Medulla oblongata (tissue), 1 donor: ENCODE results near the gene RBM6.
"Not testable (repeated sequence)": the region's sequence is repeated elsewhere in the genome, so short reads cannot be mapped to it uniquely, and the experiment has no call there.

Experiments used
- DNase-seq: peaks from one replicate; pipeline ENCODE4 v3.0.0-alpha.2; 2015; ENCODE audit errors: extremely low spot score

RBM6 gene

DNA sequence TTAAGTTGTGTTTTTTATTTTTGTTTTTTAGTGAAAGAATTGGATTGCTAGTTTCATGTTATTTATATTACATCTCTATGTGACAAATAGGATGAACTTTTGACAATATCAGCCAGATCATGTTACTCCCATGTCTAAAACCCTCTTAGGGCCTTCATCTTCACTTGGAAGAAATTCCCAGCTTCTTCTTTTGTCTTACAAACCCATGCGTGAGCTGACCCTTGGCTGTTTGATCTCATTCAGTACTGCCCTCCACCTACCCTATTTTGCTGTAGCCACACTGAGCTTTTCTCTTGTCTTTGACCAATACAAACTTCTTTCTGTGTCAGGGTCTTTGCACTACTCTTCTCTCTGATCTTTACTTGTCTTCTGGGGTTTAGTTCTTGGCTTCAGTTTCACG, 37.0 kb downstream of the RBM6 start:
- DNase-seq: no peak

DNA sequence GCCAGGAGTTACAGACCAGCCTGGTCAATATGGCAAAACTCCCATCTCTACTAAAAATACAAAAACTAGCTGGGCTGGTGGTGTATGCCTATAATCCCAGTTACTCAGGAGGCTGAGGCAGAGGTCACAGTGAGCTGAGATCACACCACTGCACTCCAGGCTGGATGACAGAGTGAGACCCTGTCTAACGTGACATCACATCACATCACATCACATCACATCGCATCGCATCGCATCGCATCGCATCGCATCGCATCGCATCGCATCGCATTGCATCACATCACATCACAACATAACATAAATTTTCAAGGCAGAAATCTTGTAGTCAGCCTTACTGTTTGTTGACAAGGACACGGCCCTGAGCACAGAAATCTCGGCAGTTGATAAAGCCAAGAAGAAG, 44.4 kb downstream of the RBM6 start:
- DNase-seq: no peak

DNA sequence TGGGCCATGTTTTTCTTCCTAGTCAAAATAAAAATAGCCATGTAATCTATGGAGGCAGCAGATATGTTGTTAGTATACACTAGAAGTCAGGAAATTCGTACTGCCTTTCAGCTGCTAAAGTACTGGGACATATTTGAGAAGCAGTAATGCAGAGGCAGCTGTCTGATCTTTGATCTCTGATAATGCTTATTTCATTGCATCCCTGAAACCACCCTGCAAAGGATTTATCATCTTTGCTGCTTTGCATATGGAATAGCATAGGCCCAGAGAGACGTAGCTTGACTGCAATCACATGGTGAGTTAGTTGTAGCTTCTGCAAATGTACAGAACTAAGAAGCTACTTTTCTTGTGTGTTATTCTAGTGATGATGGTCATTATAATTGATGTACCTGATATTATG, 52.4 kb downstream of the RBM6 start:
- no peak for DNase-seq

DNA sequence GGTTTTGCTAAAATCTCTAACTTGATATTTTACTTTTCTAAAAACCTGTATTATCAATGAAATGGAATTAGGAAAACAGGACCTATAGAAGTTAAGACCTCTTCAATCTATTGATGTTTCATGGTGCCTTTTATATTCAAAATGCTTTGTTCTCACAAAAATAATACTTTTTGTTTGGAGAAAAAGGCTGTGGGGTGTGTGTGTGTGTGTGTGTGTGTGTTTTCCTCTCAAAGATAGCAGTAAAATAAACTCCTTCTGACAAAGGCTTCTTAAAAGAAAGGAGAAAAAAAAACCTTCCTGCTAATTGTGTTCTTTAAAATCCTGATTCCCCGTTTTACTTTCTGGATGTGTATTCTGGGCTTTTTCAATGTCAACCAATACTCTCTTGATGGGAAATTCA, 54.5 kb downstream of the RBM6 start:
- no peak for DNase-seq

DNA sequence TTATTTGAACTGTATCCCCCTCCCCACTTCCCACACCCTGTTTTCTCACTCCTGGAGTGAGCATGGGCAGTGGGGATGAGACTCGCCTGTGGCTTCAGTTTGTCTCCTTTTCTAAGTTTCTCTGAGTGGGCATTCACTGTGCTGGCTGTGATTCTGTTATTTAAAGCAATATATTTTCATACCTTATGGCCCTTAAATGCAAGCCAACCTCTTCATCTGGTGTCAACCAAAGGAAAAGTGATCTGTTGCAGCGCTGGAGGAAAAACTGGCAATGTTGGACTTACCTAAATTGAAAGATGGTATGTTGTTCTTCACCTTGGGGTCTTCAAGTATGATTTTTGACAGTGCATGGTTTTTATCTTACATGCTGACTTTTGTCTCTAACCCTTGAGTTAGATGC, 56.1 kb downstream of the RBM6 start:
- no peak for DNase-seq

DNA sequence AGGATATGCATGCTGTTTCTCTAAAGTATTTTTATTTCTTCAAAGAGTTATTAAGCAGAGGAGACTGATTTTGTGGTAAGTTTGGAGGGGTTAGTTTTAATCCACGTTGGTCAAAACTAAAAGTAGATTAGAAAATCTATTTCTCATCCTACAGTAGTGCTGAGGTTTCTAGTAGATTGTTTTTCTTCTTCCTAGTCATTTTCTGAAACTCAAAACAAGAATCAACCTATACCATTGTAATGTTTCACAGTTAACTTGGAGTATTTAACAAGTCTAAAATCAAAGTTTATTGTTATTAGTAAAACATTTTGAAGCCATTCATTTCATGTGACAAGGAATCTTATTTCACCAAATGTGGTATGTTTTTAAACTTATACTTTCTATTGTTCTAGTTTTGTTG, 57.9 kb downstream of the RBM6 start:
- no peak for DNase-seq

DNA sequence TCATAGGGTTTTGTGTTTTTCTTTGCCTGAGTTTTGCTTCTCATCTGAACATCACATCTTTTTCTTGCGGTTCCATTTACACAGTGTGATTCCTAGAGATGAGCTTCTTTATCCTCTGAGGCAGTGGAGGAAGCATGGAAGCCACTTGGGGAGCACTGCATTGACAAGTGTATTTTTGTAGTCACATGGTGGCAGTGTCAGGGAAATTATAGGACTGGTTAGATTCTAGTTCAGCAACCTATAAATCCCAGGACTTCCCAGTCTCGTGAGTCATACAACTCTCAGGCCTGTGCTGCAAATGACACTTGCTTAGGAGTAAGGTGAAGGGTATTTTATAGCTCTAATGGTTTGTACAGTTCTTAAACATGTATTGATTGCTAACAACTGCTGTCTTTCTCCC, 58.4 kb downstream of the RBM6 start:
- no peak for DNase-seq

DNA sequence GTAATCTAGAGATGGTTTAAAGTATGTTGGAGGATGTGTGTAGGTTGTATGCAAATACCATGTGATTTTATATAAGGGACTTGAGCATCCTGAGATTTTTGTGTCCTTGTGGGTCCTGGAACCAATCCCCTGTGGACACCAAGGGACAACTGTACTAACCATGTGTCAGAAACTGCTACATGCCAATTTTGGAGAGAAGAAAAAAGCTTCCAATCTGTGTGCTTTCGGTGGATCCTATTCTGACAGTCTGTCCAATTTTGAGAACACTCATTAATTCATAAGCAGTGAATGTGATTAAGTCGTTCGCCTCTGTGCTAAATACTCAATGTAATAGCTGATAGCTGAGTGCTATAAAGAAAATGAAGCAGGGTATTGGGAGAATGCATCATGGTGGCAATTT, 61.6 kb downstream of the RBM6 start:
- DNase-seq: no peak

DNA sequence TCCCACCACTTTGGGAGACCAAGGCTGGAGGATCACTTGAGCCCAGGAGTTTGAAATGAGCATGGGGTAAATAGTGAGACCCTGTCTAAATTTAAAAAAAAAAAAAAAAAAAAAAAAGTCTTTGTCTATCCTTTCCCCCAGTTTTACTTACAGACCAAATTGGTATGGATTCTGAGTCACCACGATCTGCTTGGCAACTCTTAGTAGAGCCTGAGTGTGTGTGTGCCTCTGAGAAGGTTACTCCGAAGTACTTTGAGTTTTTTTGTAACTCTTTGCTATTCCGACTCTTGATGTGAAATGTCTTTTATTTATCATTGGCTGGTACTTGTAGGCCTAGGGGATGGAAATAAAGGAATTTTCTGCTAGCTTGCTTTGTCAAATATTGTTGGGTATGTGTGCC, 63.3 kb downstream of the RBM6 start:
- DNase-seq: no peak

DNA sequence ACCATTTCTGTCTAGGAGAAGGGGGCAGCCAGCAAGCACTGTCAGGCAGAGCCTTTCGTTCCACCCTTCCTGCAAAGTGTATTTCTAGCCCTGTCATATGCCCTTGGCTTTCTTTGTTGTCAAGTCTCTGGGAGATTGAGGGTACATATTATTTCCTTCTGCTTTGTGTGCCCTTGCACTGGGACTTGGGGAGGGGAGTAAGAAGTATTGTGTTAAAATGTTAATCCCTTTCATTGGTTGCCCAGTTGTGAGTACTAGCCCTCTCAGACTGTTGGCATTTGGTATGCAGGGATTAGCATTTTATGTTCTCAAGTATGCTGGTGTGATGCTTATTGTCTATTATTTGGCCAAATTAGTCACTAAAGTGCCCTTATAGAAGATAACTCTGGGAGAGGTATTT, 63.9 kb downstream of the RBM6 start:
- no peak for DNase-seq

DNA sequence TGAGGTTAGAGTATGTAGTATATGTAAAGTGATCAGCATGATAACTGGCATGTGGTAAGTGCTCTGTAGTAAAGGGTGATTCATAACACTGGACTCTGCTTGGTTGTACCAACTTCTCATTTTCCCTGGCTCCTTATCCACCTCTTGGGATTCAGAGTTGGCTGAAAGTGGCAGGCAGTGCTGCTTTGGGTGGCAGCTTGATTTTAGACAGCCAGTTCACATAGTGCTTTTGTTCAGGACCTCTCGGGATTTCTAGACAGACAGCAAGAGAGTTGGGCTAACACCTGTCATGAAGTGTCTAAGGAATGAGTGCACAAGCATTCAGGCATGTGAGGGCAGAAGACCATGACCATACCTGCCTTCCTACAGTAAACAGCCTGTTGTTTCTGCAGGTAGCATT, 69.0 kb downstream of the RBM6 start:
- no peak for DNase-seq

DNA sequence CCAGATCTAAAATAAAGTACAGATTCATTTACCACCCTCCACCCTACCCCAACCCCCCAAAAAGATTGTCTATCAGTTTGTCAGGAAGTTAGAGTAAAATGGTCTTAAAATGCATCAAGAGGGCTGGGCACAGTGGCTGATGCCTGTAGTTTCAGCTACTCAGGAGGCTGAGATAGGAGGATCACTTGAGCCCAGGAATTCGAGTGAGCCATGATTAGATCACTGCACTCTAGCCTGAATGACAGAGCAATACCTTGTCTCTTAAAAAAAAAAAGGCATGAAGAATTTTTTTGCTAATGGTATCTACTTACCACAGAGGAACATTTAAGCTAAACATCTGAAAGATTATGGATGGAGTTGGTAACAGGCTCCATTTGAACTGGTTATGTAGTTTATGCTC, 71.0 kb downstream of the RBM6 start:
- DNase-seq: no peak

DNA sequence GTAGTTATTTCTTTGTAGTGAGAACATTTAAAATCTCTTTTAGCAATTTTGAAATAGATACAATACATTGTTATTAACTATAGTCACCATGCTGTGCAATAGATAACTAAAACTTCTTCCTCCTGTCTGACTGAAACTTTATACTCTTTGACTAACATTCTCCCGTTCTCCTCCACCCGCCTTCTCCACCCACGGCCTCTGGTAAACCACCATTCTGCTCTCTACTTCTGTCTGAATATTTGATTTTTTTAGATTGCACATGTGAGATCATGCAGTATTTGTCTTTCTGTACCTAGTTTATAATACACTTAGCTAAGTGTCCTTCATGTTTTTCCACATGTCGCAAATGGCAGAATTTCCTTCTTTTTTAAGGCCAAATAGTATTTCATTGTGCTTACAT, 76.0 kb downstream of the RBM6 start:
- DNase-seq: no peak

DNA sequence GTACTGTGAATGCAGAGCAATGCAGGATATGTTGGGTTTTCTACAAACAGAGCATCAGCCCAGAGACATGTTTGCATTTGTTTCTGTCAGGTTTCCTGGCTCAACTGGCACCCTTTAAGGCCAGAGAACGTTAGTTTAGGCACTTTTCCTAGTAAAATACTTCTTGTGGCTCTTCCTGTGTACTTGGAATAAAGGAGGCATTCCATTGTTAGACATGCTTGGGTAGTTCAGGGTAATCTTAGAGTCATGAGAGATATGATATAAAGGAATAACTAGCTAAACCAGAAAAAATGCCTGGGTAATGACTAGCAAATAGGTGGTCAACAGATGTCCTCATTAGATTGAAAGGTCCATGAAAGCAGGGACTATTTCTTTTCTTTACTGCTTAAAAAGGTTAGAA, 88.4 kb downstream of the RBM6 start:
- DNase-seq: no peak

DNA sequence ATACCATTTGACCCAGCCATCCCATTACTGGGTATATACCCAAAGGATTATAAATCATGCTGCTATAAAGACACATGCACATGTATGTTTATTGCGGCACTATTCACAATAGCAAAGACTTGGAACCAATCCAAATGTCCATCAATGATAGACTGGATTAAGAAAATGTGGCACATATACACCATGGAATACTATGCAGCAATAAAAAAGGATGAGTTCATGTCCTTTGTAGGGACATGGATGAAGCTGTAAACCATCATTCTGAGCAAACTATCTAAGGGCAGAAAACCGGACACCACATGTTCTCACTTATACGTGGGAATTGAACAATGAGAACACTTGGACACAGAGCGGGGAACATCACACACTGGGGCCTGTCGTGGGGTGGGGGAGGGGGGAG, 91.3 kb downstream of the RBM6 start:
- not testable (repeated sequence) for DNase-seq

DNA sequence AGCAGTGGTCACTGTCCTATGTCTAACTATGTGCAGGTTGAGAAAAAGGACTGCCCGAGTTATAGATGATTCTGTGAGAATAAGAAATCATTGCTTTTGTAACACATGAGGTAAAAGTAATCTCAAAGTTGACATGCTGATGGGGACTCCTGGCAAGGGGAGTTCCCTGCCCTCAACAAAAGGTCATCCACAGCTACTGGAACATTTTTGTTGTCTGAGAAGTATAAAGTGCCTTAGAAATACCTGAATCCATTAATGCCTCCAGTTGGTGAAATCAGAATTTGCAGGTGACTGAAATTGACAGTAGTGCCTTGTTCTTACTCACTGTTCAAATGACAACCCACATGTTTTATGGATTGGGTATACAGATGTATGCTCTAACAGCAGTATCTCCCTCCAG, 105.0 kb downstream of the RBM6 start:
- DNase-seq: no peak

DNA sequence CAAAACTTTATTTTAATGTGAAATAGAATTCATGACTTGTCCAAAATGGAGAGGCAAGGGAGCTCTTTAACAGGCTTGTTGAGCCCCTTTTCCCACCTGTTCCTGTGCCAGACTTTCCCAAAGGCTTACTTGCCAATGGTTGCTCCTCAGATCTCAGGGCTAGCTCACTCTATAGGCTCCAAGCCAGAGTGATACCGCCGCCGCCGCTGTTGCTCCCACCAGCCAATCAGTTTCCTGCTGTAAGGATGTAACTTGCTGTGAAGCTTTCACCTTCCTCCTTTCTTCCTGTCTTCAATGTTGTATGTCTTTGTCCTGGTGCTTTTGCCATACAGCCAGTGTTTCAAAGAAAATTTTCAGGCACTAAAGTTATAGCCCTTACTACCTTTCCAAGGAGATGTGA, 107.5 kb downstream of the RBM6 start:
- DNase-seq: no peak

DNA sequence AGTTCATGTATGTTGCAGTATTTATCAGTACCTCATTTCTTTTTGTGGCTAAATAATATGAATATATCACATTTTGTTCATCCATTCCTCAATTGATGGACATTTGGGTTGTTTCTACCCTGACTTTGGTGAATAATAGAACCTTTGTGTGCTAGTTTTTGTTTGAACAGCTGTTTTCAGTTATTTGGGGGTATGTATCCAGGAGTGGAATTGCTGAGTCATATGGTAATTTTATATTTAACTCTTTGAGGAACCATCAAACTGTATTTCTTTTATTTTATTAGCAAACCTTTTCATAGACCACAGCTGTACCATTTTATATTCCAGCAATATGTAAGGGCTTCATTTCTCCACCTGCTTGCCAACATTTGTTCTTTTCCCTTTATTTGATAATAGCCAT, 110.4 kb downstream of the RBM6 start:
- DNase-seq: no peak

DNA sequence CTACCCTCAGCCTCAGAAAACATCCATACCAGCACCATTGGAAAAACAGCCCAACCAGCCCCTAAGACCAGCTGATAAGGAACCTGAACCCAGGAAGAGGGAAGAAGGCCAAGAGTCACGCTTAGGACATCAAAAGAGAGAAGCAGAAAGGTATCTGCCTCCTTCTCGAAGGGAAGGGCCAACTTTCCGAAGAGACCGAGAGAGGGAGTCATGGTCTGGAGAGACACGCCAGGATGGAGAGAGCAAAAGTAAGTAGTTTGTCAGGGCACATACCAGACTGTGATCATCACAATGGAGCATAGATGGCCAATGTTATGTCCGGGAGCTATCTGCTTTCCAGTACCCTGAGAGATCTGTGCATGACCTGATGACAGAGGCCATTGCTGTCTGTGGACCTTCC, 117.8 kb downstream of the RBM6 start:
- no peak for DNase-seq

DNA sequence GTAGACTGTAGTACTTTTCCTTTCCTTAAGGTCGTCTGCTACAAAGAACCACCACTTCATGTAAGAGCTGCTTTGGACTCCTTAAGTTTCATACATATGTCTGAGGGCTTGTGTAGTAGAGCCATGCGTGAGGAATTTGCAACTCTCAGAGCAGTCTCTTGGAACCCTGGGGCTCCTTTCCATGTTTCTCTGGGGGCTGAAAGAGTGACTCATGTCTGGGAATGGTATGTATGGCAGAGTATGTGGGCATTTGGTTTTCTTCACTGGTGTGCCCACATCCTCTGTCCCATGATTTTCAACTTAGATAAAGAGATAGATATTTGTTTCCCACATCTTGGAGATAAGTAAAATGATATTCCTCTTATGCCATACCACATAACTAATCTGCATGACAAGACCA, 128.2 kb downstream of the RBM6 start:
- DNase-seq: no peak

DNA sequence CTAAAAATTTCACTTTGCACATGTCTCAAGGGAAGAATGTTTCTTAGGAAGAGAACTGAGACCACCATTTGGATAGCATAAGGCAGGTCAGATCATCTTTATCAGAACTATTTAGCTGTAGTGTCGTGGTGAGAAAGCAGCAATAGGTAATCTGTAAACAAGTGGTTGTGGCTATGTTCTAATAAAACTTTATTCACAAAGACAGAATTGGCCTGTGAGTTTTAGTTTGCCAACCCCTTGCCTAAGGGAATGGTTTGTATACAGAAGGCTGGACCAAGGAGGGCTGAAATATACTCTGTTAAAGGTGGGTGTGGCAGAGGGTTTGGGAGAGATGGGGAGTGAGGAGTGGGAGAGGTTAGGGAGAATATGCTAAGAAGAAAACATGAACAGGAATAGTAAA, 138.1 kb downstream of the RBM6 start:
- DNase-seq: no peak

DNA sequence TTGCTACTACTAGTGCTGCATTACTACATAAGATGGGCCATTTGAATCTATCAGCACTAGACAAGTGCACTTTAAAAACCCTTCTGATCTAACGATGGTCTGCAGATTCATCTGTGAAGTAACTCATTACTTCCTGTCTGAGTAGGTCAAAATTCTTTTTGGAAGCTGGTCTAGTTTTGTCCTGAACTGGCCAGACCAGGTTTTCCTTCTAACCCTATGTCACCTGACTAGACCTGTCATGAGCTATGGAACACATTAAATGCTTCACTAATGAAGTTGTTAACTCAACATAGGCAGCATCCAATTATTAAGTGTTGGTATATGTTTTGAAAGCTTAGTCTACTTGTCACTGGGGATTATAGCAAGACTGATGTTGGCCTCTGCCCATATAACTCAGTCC, 138.7 kb downstream of the RBM6 start:
- no peak for DNase-seq

DNA sequence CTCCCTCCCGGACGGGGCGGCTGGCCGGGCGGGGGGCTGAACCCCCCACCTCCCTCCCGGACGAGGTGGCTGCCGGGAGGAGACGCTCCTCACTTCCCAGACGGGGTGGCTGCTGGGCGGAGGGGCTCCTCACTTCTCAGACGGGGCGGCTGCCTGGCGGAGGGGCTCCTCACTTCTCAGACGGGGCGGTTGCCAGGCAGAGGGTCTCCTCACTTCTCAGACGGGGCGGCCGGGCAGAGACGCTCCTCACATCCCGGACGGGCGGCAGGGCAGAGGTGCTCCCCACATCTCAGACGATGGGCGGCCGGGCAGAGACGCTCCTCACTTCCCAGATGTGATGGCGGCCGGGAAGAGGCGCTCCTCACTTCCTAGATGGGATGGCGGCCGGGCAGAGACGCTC, 145.0 kb downstream of the RBM6 start:
- not testable (repeated sequence) for DNase-seq

DNA sequence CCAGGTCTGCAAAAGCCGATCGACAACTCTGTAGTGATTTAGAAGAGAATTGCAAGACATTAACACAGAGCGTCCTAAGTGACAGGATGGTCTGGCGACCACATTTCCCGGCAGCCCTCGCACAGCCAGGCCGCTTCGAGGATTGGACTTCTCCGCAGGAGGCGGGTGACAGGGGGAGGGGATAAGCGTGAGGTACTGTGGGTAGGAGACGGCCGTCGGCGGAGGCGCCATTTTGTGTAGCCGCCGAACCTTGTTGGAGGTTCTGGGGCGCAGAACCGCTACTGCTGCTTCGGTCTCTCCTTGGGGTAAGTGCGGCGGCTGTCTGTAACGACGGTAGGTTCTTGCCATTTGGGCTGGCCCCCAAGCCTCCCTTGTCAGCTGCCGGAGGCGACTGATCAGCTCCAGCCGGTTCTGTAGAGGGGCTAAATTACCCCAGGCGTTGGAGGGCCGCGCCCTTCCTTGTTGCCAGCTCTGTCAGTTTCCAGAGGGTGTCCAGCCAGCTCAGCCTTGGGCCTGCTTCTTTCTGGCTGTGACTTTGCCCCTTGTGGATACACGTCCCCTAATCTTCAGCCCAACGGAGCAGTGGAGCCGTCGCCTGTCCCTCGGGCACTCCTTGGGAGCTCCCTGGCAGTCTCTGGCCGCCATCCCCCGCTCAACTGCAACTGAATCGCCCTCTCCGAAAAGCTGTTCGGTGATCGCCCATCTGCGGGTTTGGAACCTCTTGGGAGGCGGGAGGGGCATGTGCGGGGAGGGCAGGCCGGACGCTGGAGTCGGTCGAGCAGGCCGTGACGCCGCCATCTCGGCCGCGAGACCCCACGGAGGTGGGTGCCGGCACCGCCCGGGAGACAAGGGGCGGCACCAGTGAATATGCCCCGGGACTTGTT, 149.0 kb downstream of the RBM6 start, which contains the start of gene RBM5:
TSS of gene RBM5 (plus strand) at position 195 of the 884 bp plus-strand sequence. CDS start 1,516 bp downstream, outside the sequence.
- peak; percentile 95 for DNase-seq
